Activated CD8-positive, alpha-beta memory T cell treated with anti-CD3 and anti-CD28 coated beads for 24 hours (primary cell): ENCODE data around the gene L3MBTL4.
"Not testable (repeated sequence)": the region's sequence is repeated elsewhere in the genome, so short reads cannot be mapped to it uniquely, and the experiment has no call there.

Experiments
- DNase-seq: peaks from one replicate; pipeline ENCODE4 v3.0.0-alpha.2; 2020

Gene L3MBTL4

DNA sequence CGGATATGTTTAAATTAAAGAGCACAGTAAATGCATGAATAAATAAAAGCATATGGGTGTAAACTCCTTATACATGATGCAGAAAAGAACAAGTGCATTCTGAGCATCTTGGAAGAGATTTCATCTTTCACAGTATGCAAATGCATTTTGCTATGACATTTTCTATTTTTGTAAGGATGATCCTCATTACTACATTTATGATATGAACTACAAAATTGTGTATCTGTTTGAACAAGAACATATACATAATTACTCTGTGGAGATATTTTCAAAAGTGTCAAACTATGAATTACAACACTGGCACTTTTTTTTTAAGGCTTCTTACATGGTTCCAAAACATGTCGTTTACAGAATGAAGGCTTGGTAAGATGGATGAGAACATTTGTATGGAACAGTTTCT, 335.3 kb downstream of the L3MBTL4 start:
- DNase-seq, result no peak

DNA sequence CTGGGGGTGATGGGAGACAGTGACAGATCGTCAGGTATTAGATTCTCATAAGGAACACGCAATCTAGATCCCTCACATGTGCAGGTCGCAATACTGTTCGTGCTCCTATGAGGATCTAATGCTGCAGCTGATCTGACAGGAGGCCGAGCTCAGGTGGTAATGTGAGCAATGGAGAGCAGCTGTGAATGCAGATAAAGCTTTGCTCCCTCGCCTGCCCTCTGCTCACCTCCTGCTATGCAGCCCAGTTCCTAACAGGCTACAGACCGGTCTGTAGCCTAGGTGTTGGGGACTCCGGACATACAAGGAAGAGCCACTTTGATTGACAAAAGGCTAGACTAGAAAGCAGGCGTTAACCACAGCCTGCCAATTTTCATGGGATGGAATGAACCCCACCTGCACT, 335.8 kb downstream of the L3MBTL4 start:
- no peak for DNase-seq

DNA sequence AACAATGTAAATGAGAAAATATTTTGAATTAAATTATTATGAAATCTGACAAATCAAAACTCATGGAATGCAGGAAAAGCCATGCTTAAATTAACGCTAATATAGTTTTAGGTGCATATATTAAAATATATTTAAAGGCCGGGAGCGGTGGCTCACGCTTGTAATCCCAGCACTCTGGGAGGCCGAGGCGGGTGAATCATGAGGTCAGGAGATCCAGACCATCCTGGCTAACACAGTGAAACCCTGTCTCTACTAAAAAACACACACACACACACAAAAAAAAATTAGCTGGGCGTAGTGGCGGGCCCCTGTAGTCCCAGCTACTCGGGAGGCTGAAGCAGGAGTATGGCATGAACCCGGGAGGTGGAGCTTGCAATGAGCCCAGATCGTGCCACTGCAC, 342.3 kb downstream of the L3MBTL4 start:
- DNase-seq, result not testable (repeated sequence)

DNA sequence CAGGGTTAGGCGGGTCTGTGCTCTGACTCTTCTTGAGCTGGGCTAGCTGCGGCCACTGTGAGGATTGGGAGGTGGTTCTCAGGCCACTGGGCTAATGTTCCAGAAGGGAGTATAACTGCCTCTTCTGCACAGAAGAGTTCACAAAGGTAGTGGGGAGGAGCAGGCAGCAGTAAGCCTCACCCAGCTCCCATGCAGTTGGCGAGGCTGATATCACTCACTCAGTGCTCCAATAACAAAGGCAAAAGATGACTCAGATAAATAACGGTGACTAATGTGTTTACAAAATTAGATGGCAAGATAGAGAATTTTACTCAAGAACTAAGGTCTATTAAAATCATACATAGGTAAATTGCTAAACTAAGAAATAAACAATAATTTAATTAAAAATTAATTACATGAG, 345.2 kb downstream of the L3MBTL4 start:
- no peak for DNase-seq

DNA sequence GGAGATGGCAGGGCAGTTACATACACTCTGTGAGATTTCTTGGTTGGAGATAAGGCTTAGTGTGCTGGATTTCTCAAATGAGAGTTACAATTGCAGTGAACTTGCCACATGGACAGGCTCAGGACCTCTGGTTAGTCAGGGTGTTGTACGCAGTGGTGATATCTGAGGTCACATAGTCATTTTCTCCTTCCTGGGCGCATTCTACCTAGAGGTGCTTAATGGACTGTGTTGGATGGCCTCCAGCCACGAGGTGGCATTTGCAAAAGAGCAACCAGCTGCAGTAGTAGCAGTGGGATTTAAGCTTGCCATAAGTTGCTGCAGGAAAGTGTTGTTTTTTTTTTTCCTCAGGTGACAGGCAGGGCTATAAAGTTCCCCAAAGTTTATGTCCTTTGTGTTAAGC, 345.6 kb downstream of the L3MBTL4 start:
- no peak for DNase-seq

DNA sequence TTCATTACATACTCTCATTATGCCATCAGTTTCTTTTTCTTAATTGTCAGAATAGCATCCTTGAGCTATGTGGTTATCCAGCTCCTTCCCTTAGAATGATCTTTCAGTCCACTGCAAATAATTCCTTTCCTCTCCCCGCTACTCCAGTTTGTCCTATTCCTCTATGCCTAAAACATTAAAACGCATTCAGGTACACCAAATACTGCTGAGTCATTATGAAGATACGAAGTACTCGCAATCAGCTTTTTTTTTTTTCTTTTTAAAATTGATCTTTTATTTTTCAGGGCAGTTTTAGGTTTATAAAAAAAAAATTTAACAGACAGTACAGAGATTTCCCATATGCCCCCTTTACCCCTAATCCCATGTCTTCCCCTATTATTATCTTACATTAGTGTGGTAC, 354.6 kb downstream of the L3MBTL4 start:
- no peak for DNase-seq

DNA sequence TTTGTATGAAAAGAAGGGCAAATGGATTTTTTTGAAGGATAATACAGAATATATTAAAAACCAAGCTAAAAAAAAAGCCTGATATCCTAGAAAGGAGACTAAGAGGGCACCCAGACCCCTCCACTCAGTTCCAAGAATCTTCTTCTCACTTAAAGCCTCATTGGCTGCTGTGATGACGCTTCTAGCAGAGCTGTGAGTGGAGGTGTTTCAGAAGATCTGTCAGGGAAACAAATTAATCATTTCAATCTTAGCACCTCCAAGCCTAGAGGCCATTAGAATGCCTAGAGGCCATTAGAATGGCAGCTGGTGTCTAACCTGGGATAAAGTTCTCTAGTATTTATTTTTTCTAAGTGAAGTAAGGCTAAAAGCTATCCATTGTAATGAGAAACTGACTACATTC, 355.2 kb downstream of the L3MBTL4 start:
- no peak for DNase-seq

DNA sequence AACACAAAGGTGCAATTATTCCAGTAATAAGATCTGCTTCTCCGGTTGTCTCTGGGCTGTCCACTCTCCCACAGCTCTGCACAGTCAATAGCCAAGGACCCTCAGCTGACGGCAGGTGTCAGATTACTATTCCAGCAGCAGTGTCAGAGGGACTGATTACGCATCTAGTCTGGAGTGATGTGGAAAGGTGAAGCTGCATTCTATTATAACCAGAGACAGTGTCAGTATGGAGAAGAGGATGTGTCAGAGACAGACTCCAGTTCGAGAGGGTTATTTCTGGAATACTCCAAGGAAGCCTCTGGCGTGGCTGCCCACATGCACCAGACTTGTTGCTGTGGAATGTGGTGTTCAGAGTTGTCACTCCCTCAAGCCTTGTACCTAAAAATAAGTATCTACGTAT, 355.8 kb downstream of the L3MBTL4 start:
- DNase-seq, result no peak

DNA sequence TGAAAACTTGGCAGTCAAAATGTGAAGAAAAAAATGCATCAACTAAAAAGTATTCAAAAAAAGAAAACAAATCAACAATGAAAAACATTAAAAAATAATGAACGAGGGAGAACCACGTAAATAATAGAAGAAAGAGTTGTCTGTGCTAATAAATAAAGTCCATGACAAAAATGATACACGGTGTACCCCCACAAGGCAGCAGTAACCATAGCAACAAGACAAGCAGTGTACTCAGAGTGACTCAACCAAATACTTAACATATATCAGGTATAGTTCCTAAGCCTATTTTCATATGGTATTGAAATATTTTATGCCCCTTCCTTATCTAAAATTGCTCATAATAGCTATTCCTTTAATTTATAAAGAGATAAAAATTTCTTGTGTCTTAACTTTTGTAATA, 357.1 kb downstream of the L3MBTL4 start:
- no peak for DNase-seq

DNA sequence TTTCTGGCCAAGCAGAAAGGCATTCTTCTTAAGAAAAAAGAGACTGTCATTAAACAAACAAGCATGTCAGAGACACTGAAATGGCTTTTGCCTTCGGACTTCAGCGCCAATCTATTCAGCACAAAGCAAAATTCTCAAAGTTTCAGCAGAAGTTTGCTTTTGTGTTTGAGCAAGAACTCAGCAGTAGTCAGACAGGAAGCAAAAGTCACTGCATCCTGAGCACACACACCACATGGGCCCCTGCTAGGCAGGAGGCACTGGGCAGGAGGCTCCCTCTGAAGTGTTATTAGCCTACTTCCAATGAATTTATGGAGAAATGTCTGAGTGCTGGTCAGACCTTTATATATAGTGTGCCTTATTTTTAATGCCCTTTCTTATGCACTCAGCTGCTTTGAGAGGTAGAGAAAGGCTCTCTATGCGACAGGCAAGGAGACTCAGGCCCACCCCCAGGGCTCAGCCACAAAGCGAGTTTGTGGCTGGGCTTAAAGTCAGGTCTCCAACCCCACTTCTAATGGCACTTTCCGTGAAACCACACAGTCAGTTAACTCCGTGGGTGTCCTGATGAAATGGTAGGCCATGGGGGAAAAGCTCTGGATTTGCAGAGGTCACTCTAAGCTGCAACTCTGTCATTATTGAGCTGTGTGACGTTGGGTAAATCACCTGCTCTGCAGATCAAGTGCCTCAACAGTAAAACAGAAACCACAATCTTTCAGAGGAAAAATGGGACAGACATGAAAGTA, 358.4 kb downstream of the L3MBTL4 start:
- no peak for DNase-seq

DNA sequence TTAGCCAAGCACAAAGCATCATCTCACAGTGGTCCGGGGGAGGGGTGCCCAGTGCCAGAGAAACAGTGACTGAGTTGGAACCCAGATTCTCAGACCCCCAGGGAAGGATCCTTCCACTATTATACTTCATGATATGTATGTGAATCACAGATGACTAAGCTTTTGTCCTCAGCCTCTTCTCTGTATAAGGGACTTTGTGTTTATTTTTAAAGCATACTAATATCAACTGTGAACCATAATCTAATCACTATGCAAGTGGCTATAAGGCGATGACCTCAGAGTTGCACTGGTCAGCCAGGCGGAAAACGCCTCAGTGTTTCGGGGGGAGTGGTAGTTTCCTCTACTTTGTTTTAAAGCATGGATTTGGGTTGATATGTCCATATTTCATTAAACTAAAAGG, 359.0 kb downstream of the L3MBTL4 start:
- no peak for DNase-seq

DNA sequence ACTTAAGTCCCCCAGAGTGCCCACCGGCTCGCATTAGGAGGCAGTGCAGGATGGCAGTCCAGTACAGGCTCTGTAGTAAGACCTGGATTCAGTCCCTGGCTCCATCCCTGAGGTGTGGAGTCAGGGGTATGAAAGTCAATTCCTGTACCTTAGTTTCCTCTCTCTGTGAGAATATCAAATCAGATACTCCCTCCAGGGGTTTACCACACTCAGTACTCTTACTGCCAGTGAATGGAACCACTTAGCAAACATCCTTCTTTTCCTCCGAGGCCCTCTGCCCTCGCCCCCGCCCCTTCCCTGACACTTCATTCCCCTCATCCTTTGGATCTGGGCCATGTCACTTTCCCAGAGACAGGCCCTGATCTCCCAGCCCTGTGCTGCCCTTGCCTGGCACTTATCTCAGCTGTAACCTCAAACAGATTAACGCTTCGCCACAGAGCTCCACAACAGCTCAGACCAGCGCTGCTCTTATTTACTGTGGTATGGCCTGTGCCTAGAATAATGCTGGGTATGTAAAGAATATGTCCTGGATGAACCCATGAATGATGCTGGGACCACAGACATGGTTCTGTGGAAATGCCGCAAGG, 360.4 kb downstream of the L3MBTL4 start:
- no peak for DNase-seq

DNA sequence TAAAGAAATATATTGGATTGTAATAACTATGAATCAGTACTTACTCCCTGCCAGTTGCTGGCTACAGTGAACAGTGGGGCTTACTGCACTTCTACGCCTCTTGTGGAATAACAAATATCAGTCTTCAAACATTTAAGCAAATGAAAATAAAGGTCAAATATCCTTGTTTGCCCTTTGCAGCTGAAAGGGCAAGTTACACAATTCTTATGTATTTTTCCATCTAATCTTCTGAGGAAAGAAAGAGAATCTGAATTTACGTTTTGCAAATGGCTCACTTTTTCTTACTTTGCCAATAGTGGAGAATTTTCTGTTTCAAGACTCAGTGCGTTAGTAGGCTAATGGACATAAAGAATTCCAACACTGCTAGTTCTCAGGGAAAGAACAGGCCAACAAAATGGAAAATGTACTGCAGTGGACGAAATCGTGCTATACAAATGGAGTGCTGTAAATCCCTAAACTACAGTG, 362.2 kb downstream of the L3MBTL4 start:
- DNase-seq, result no peak

DNA sequence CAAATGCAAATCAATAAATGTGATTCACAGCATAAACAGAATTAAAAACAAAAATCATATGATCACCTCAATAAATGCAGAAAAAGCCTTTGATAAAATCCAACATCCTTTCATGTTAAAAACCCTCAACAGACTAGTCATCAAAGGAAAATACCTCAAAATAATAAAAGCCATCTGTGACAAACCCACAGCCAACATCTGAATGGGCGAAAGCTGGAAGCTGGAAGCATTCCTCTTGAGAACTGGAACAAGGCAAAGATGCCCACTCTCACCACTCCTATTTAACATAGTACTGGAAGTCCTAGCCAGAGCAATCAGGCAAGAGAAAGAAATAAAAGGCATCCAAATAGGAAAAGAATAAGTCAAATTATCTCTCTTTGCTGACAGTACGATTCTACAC, 367.1 kb downstream of the L3MBTL4 start:
- DNase-seq, result not testable (repeated sequence)

DNA sequence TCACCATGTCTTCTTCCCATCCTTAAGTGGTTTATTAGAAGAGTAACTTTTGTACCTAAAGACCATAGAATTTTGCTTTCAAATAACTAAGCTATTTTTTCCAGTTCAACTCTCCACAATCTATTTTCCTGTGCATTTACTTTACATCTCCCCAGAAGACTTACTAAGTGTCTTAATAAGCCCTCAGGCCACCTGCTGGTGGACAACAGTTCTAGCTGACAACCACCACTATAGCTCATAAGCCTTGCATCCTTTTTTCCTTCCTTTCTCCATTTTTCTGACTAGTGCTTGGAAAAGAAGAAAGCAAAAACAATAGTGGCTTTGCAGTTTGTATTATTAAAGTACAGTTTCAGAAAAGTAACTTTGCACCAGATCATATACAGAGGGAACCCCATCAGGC, 369.9 kb downstream of the L3MBTL4 start:
- no peak for DNase-seq

DNA sequence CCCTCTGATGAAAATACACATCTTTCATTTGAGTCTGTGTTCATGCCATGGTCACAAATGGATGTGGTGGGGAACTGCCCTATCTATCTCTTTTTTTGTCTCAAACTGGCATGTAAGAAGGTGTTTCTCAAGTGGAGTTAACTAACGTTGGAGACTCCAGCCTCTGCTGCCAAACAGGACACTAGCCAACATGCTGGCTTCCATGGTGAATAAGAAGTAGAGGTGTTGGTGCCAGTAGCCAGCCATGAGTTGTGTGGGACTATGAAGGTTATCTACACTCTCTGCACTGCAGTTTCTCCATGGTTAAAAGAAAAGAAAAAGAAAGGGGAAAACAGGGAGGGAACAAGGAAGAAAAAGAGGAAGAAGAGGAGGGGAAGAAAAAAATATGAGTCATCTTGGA, 370.4 kb downstream of the L3MBTL4 start:
- no peak for DNase-seq

DNA sequence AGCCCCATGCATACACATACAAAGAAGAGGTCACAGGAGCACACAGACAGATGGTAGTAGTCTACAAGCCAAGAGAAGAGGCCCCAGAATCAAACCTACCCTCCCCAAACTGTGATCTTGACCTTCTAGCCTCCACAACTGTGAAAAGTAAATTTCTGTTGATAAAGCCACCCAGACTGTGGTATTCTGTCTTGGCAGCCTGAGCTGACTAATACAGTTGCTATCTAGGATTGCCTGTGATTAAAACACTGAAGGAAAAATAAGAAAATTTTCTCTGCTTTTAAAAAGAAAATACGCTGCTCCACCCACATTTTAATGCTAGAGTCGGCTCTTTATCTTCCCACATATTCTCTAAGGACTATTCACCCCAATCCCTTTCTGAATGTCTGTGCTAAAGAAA, 375.7 kb downstream of the L3MBTL4 start:
- DNase-seq, result no peak

DNA sequence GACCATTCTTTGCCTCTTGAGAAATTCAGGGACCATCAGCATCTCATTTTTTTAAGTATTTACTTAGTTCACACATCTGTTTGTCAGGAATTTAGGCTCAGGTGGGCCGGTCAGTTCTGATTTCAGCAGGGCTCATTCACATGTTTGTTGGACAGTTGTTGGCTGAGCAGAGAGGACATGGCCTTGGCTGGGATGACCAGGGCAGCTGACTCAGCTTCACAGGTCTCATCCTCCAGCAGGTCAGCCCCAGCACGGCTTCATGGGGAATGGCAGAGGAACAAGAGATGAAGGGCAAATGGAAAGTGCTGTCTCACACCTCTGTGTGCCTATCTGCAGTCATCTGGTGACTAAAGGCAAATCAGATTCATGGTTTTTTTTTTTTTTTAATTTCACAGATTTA, 383.3 kb downstream of the L3MBTL4 start:
- no peak for DNase-seq

DNA sequence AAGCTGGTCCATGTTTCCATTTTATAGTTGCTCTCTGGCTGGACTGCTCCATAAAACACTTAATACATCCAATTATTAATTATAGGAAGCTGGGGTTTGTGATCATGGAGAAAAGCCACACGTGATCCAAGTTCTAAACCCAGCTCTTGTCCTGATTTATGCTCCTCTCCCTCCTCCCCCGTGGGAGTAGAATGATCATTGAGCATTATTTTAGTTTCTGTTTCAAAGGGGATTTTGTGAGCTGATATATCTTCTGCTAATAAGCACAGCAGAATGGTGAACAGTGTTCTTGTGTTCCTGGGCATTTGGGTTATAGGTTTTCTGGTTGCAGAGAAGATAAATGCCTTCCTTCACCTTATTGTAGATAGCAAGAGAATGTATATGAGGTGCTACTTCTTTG, 383.7 kb downstream of the L3MBTL4 start:
- DNase-seq, result no peak

DNA sequence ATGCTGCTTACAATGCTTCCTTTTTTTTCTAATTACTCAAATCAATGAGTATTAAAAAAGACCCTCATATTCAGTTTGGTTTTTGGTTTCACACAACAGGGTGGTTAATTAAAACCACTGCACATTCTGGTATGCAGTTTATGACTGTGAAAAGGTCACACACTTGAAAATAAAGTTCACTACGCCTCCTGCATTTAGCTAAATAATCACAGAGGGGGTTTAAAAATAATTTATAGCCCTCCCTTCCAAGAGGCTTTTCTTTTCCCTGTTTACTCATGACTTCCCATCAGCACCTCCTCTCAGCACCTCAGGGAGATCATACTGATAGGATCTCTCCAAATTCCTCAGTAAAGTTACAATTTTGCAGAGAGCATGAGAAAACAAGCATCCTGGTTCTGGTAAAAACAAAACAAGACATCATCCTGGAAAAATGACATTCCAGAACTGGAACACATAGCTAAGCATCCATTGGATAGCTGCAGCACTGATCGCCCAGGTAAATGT, 389.9 kb downstream of the L3MBTL4 start:
- no peak for DNase-seq

DNA sequence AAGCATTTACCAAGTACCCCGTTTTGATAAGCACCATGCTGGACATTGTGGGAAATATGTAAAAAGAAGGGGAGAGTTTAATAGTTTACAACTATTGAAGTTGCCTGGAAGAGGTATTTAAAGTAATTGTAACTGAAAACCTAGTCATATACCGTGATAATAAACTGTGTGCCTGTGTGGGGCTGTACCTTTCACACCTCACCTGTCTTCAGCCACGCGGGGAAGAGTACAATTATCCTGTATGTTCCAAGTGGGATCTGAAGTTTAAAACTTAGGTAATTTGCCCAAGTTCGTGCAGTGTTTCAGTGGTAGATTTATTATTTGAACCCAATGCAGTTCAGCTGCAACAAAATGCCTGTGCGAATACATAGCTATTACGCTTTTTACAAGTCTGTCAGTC, 391.2 kb downstream of the L3MBTL4 start:
- no peak for DNase-seq

DNA sequence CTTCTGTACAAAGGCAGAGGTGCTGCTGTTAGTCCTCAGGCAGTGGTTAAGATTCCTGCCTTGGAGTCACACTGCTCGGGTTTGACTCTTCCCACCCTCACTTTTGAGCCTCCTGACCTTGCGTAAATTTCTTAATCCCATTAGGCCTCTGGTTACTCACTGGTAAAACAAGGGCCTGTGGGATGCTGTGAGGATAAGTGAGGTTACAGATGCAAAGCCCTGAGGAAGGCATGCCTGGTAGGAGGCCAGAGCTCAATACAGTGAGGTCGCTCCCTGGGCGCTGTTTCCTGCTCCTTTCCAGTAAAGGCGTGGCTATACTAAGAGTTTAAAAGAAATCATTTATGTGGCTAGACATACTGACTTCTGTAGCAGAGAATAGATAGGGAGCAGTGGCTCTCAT, 391.9 kb downstream of the L3MBTL4 start:
- DNase-seq, result no peak

DNA sequence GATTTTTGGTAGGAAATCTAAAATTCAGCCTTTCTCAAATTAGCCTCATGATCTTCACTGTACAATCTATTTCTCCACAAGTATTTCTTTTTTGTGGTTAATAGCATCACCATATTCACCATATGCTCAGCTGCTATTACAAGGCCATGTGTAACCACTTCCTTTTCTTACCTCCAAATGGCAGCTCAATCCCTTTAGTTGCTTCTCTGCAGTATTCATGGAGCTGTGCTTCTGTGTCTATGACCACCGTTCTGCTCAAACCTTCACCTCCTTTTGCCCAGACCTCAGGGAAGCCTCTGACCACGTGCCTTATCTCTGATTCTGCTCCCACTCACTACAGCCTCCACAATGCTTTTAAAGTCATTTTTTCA, 392.7 kb downstream of the L3MBTL4 start:
- no peak for DNase-seq

DNA sequence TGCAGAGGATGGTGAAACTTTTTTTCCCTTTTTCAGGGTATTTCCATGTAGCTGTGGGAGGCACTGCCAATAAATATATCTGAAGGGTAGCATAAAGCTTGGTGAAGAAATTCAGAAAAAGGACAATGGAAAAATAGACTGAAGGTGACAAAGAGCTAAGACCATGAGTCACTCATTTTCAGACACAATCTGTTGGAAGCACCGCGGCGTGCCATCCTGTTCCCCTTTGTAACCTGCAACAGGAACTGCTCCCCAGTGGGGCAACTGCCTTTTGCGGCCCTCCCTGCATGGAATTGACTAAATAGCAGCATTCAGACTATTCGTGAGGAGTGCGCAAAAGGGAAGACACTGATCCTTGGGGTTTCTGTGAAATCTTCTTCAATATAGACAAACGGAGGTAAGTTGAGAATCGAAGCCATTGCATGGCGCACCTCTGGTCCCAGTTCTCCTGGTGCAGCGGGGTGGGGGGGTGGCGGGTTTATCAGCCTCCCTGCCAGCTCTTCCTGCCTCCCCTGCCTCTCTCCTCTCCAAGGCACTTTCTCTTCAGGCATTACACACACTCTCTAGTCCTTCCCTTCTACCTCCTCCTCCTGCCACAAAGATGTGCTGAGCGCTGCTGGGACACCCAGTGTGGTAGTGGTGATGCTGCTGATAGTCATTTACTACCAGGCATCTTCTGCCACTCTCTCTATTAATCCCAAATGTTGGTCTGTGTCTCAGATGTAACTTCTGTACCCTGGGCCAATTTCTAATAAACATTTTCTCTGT, 393.2 kb downstream of the L3MBTL4 start:
- no peak for DNase-seq
